ENCODE measurements around the gene PIAS1. TPM values are rescaled to one million over a fixed set of nuclear protein-coding genes. Genes with fewer than 3 reads are reported as not detected.

The PIAS1 gene
- total and polyA plus RNA-seq, 2 donors (not counting 3 experiments of a cell fraction or from before 2014, with no cell fraction given), result 23.7 to 24.2 TPM

DNA sequence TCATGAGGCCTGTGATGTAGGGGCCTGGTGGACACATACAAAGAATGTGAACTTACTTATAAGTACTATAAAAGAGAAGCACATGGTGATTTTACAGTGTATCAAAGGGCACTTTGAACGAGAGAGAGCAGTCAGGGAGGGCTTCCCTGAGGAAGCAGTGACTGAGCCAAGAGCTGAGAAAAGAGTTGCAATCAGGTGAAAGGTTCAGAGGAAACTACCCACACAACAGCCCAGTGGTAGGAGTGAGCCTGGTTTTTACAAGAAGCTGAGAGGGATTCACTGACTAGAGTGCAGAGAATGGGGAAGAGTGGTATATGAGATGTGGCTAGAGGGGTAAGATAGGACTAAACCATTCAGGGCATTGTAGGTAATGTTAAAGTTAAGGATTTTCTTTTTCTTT lies 93.9 kb downstream of the PIAS1 start:
- FAIRE-seq (no peak), DNase-seq (ENCODE audit: low read depth, low spot score) (no peak)
- dilution Hi-C loops (cut with MboI; ENCODE audit: extremely low pct_ligation_motif_present, low sequenced_read_pairs), result no loop called here
- peaks cover 2% of the 10 kb centered on the region for H3K79me2 ChIP-seq (ENCODE audit: control insufficient read depth, insufficient read depth, low read length)
- no peak overlapping the region for H3K4me3 ChIP-seq (replicated peaks in 1 of 3; ENCODE audit: insufficient read depth in 1 of 3, low read depth in 1 of 3, low read length in 3 of 3)
- peaks cover 0 to 3% of the 10 kb centered on the region in 2 experiments for H3K36me3 ChIP-seq (ENCODE audit: control insufficient read depth in 2 of 2, extremely low read depth in 1 of 2, insufficient read depth in 2 of 2, low read length in 2 of 2)
- BruUV-seq (replicated peaks), result no TSS peak
- no peak overlapping the region for H3K27ac ChIP-seq (ENCODE audit: insufficient read depth, low read depth, low read length)
- no peak overlapping the region for H2AFZ ChIP-seq (ENCODE audit: low read depth, low read length)
- no peak overlapping the region for H3K9ac ChIP-seq (replicated peaks; ENCODE audit: extremely low read depth, insufficient read depth, low read length)
- no peaks in the 10 kb centered on the region for H3K4me1 ChIP-seq (ENCODE audit: control insufficient read depth, extremely low read depth, insufficient read depth, low read length)
- intact Hi-C loops (cut with micrococcal nuclease), result no loop called here
- H3K9me3 ChIP-seq (replicated peaks; ENCODE audit: control insufficient read depth, insufficient read depth, low read length), result no peaks in the 10 kb centered on the region
- POLR2A ChIA-PET, result no interaction called here
- H3K27me3 ChIP-seq (ENCODE audit: control insufficient read depth in 2 of 2, insufficient read depth in 2 of 2, low read length in 2 of 2), result no peaks in the 10 kb centered on the region
- no peak for TF ChIP-seq POLR2A (IDR thresholded peaks at IDR 0.05; ENCODE audit: low read depth, low read length)
- TF ChIP-seq POLR2AphosphoS5 (IDR thresholded peaks at IDR 0.05; ENCODE audit: insufficient read depth, low read depth, low read length), result no peak
- TF ChIP-seq GATA2 (IDR thresholded peaks at IDR 0.05; ENCODE audit: insufficient read depth, insufficient read length, low read depth, low read length), result no peak
- no peak for TF ChIP-seq FOS (IDR thresholded peaks at IDR 0.05; ENCODE audit: borderline replicate concordance, insufficient read depth, low read length)
- no peak for TF ChIP-seq EZH2 (IDR thresholded peaks at IDR 0.05; ENCODE audit: borderline replicate concordance, low read depth, low read length, severe bottlenecking)
- TF ChIP-seq, protein P1, sequence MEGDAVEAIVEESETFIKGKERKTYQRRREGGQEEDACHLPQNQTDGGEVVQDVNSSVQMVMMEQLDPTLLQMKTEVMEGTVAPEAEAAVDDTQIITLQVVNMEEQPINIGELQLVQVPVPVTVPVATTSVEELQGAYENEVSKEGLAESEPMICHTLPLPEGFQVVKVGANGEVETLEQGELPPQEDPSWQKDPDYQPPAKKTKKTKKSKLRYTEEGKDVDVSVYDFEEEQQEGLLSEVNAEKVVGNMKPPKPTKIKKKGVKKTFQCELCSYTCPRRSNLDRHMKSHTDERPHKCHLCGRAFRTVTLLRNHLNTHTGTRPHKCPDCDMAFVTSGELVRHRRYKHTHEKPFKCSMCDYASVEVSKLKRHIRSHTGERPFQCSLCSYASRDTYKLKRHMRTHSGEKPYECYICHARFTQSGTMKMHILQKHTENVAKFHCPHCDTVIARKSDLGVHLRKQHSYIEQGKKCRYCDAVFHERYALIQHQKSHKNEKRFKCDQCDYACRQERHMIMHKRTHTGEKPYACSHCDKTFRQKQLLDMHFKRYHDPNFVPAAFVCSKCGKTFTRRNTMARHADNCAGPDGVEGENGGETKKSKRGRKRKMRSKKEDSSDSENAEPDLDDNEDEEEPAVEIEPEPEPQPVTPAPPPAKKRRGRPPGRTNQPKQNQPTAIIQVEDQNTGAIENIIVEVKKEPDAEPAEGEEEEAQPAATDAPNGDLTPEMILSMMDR (IDR thresholded peaks at IDR 0.05; ENCODE audit: extremely low read depth in 1 of 2, insufficient read depth in 1 of 2, low read depth in 1 of 2, low read length in 2 of 2), result no peak
- TF ChIP-seq MYC (IDR thresholded peaks at IDR 0.05; ENCODE audit: low read depth, low read length), result no peak
- TF ChIP-seq JUN (IDR thresholded peaks at IDR 0.05; ENCODE audit: borderline replicate concordance, insufficient read depth, insufficient read length, low read depth), result no peak
- TF ChIP-seq, protein P2, sequence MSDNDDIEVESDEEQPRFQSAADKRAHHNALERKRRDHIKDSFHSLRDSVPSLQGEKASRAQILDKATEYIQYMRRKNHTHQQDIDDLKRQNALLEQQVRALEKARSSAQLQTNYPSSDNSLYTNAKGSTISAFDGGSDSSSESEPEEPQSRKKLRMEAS (IDR thresholded peaks at IDR 0.05; ENCODE audit: insufficient read depth, insufficient read length), result no peak
- H3K9me1 ChIP-seq (replicated peaks; ENCODE audit: control insufficient read depth, extremely low read depth, insufficient read depth, low read length), result no peaks in the 10 kb centered on the region
- H3K4me2 ChIP-seq (ENCODE audit: insufficient read depth, low read length), result no peak overlapping the region
- H4K20me1 ChIP-seq (replicated peaks; ENCODE audit: control insufficient read depth, extremely low read depth, insufficient read depth, low read length), result peaks cover 2% of the 10 kb centered on the region
- CTCF ChIA-PET, result no interaction called here

All from endothelial cell of umbilical vein (primary cell).